Erythroblast (primary cell): Measurements from ENCODE around the gene SPAG16.

Experiments used
- GATA1 ChIP-seq: IDR thresholded peaks from 2 replicates; pipeline ENCODE4 v1.6.1; 2011; ENCODE audit warnings: low read depth, mild to moderate bottlenecking, control low read depth, low read length, moderate library complexity
- POLR2A ChIP-seq: IDR thresholded peaks from 2 replicates; pipeline ENCODE4 v1.6.1; 2011; ENCODE audit warnings: mild to moderate bottlenecking, low read length

DNA sequence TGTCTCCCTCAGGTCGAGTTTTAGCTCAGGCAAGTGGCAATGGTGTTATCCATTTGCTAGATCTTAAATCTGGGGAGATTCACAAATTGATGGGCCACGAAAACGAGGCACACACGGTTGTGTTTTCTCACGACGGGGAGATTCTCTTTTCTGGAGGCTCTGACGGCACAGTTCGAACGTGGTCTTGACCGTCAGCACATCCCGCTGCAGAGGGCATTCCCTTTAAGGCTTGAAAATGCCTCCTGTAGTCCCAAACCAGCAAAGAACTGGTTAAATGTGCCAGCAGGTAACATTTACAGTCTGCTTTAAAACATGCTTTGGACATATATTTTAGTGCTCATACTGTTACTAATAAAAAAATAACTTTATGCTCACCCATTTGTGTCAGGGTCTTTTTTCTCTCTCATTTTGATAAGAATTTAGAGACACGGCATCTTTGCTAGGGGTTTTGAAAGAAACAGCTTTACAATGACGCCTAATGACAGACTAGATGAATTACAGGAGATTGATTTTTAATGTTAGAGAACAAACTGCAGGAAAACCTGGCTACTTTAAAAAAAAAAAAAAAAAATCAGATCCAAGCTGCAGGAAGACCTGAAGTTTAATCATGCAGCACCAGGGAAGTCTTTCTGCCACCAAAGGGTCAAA lies 1126.0 kb downstream of the SPAG16 start:
- TF ChIP-seq POLR2A = no peak
- no peak for TF ChIP-seq GATA1
